Activated CD4-positive, alpha-beta T cell treated with anti-CD3 and anti-CD28 coated beads, Interleukin-10, Interleukin-2, amounts not matched to agents 100 ng/mL and 50 ng/mL, durations not matched to agents 16 hours and 8 hours (primary cell): ENCODE results near the gene AKR1B1.
A peak's percentile ranks its signal among the peaks of the same experiment; 100 is the strongest.

Experiments
- DNase-seq: peaks from one replicate; pipeline ENCODE4 v3.0.0-alpha.2; 2020

Gene AKR1B1

GRCh38 chr7:134443396-134444070, 15.4 kb downstream of the AKR1B1 start:
- DNase-seq, result no peak

GRCh38 chr7:134442441-134443220, 16.3 kb downstream of the AKR1B1 start:
- no peak for DNase-seq

- no peak for DNase-seq
These were observed 17.6 kb downstream of the AKR1B1 start for GRCh38 chr7:134441264-134441663.

GRCh38 chr7:134440476-134440875, 18.4 kb downstream of the AKR1B1 start:
- no peak for DNase-seq

GRCh38 chr7:134440067-134440466, 18.8 kb downstream of the AKR1B1 start:
- no peak for DNase-seq

GRCh38 chr7:134438946-134439345, 20.0 kb downstream of the AKR1B1 start:
- DNase-seq, result no peak

- no peak for DNase-seq
These were observed 23.6 kb downstream of the AKR1B1 start for GRCh38 chr7:134435161-134435920.

- no peak for DNase-seq
These were observed 24.2 kb downstream of the AKR1B1 start for GRCh38 chr7:134434701-134435100.

- no peak for DNase-seq
These were observed 25.5 kb downstream of the AKR1B1 start for GRCh38 chr7:134433430-134433829.

- peak; percentile 90 for DNase-seq
These were observed 26.4 kb downstream of the AKR1B1 start for GRCh38 chr7:134432296-134433152.

- DNase-seq, result no peak
These were observed 27.1 kb downstream of the AKR1B1 start for GRCh38 chr7:134431815-134432214.

- no peak for DNase-seq
These were observed 29.4 kb downstream of the AKR1B1 start for GRCh38 chr7:134429481-134429880.

GRCh38 chr7:134428942-134429341, 30.0 kb downstream of the AKR1B1 start:
- DNase-seq, result no peak

GRCh38 chr7:134427896-134428295, 31.0 kb downstream of the AKR1B1 start:
- no peak for DNase-seq

GRCh38 chr7:134425777-134426176, 33.1 kb downstream of the AKR1B1 start:
- no peak for DNase-seq

- no peak for DNase-seq
These were observed 36.3 kb downstream of the AKR1B1 start for GRCh38 chr7:134422638-134423037.

- no peak for DNase-seq
These were observed 36.9 kb downstream of the AKR1B1 start for GRCh38 chr7:134422008-134422407.

- DNase-seq, result peak; percentile 8
These were observed 38.3 kb downstream of the AKR1B1 start for GRCh38 chr7:134420424-134421125.

GRCh38 chr7:134419875-134420274, 39.0 kb downstream of the AKR1B1 start:
- no peak for DNase-seq

- no peak for DNase-seq
These were observed 39.8 kb downstream of the AKR1B1 start for GRCh38 chr7:134419085-134419484.

GRCh38 chr7:134415700-134416099, 43.2 kb downstream of the AKR1B1 start:
- no peak for DNase-seq

GRCh38 chr7:134414109-134414508, 44.8 kb downstream of the AKR1B1 start:
- DNase-seq, result no peak
